HepG2 (cell line): Measurements from ENCODE around the gene SART1. TPM values are rescaled to one million over a fixed set of nuclear protein-coding genes. Genes with fewer than 3 reads are reported as not detected.

ENCODE experiments used
- BRF2 ChIP-seq: sonication (generic); formaldehyde crosslinking; IDR thresholded peaks from 2 replicates; pipeline ENCODE4 v1.8.1; 2022; ENCODE audit warnings: mild to moderate bottlenecking, missing genetic modification reagents
- E2F1 ChIP-seq: sonication (generic); formaldehyde crosslinking; IDR thresholded peaks from 2 replicates; pipeline ENCODE4 v1.5.0; 2020; ENCODE audit warnings: missing genetic modification reagents
- GABPB1 ChIP-seq: IDR thresholded peaks from 2 replicates; pipeline ENCODE4 v1.6.1; 2016; ENCODE audit warnings: mild to moderate bottlenecking, missing genetic modification reagents, moderate library complexity, missing compliant biosample characterization
- IKZF1 ChIP-seq: fragments of 450-650 bp; IDR thresholded peaks from 2 replicates; pipeline ENCODE4 v1.7.1; 2016
- ISL2 ChIP-seq: sonication (generic); formaldehyde crosslinking; IDR thresholded peaks from 2 replicates; pipeline ENCODE4 v1.5.0; 2020; ENCODE audit warnings: missing genetic modification reagents
- KDM5A ChIP-seq: fragments of 200-600 bp; sonication (generic); IDR thresholded peaks from 2 replicates; pipeline ENCODE4 v1.7.0; 2018; ENCODE audit warnings: antibody characterized with exemption, mild to moderate bottlenecking, low read length, borderline replicate concordance
- KDM5B ChIP-seq: sonication (generic); formaldehyde crosslinking; IDR thresholded peaks from 2 replicates; pipeline ENCODE4 v1.4.0; 2020; ENCODE audit warnings: missing genetic modification reagents, mild to moderate bottlenecking, borderline replicate concordance
- PHF20 ChIP-seq: sonication (generic); formaldehyde crosslinking; IDR thresholded peaks from 2 replicates; pipeline ENCODE4 v1.5.0; 2020; ENCODE audit warnings: mild to moderate bottlenecking, missing genetic modification reagents
- REST ChIP-seq, 2 experiments: IDR thresholded peaks; 2 replicates each; pipeline ENCODE4 v1.6.1; 2011 to 2012; ENCODE audit warnings: low read length in 2 of 2, borderline replicate concordance in 1 of 2, low read depth in 1 of 2, mild to moderate bottlenecking in 1 of 2, moderate library complexity in 1 of 2
- TOE1 ChIP-seq: sonication (generic); formaldehyde crosslinking; IDR thresholded peaks from 2 replicates; pipeline ENCODE4 v1.4.0; 2020; ENCODE audit warnings: mild to moderate bottlenecking, missing genetic modification reagents
- ZFP1 ChIP-seq: IDR thresholded peaks from 2 replicates; pipeline ENCODE4 v1.6.1; 2016
- ZFP37 ChIP-seq: sonication (generic); formaldehyde crosslinking; IDR thresholded peaks from 2 replicates; pipeline ENCODE4 v1.4.0; 2020; ENCODE audit warnings: missing genetic modification reagents, borderline replicate concordance
- ZNF547 ChIP-seq: sonication (generic); formaldehyde crosslinking; IDR thresholded peaks from 2 replicates; pipeline ENCODE4 v1.5.1; 2020; ENCODE audit warnings: mild to moderate bottlenecking, missing genetic modification reagents
- ZNF616 ChIP-seq: sonication (generic); formaldehyde crosslinking; IDR thresholded peaks from 2 replicates; pipeline ENCODE4 v1.5.0; 2020; ENCODE audit warnings: low read depth, mild to moderate bottlenecking, missing genetic modification reagents
- ZNF646 ChIP-seq: sonication (generic); formaldehyde crosslinking; IDR thresholded peaks from 2 replicates; pipeline ENCODE4 v1.9.0; 2021; ENCODE audit warnings: mild to moderate bottlenecking, missing genetic modification reagents
- ZNF782 ChIP-seq: sonication (generic); formaldehyde crosslinking; IDR thresholded peaks from 2 replicates; pipeline ENCODE4 v1.4.0; 2020; ENCODE audit warnings: missing genetic modification reagents, mild to moderate bottlenecking, borderline replicate concordance
- ZSCAN22 ChIP-seq: sonication (generic); formaldehyde crosslinking; IDR thresholded peaks from 2 replicates; pipeline ENCODE4 v1.4.0; 2020; ENCODE audit warnings: mild to moderate bottlenecking, missing genetic modification reagents
- polyA plus RNA-seq, 8 experiments: library from polyadenylated mRNA; depleted of rRNA in 3 of 8; stranded (reverse) in 7 of 8; unstranded in 1 of 8; fragments of >200 nt; fragmentation: Illumina TruSeq in 4 of 8; extraction: Trizol in 4 of 8; gene quantifications; 2 replicates each; pipeline versions ENCODE4 v1.2.1 to v1.2.3, GENCODE V29; 2011 to 2016; ENCODE audit warnings: low read depth in 4 of 8, missing spikeins in 1 of 8, mixed read lengths in 1 of 8; ENCODE audit not compliant: insufficient read depth in 1 of 8
- total RNA-seq, 5 experiments: library from RNA; depleted of rRNA; stranded (reverse); fragments of >200 nt; fragmentation: Illumina TruSeq; extraction: Trizol; gene quantifications; 2 replicates each; pipeline ENCODE4 v1.2.3, GENCODE V29; 2016; ENCODE audit warnings: low read depth in 1 of 5

The SART1 gene
- total and polyA plus RNA-seq, 2 of the 13 experiments (the other 11 are each of a cell fraction or from before 2014, with no cell fraction given): 11.3 to 22.5 TPM

- no peak for TF ChIP-seq ZNF646 (CRISPR knock-in tag)
- no peak for TF ChIP-seq ZNF782 (CRISPR knock-in tag)
- TF ChIP-seq BRF2: no peak
- no peak for TF ChIP-seq ZFP1 (CRISPR knock-in tag)
- no peak for TF ChIP-seq ZNF616 (CRISPR knock-in tag)
- no peak for TF ChIP-seq IKZF1
- TF ChIP-seq ISL2 (CRISPR knock-in tag): peak; percentile 36; the same call in 1 of the 2 replicates
- no peak for TF ChIP-seq TOE1 (CRISPR knock-in tag)
- no peak for TF ChIP-seq ZFP37 (CRISPR knock-in tag)
- TF ChIP-seq PHF20 (CRISPR knock-in tag): no peak
- no peak for TF ChIP-seq KDM5A
- TF ChIP-seq GABPB1: peak; percentile 66
- TF ChIP-seq ZSCAN22 (CRISPR knock-in tag): no peak
- no peak for TF ChIP-seq KDM5B (CRISPR knock-in tag)
- peak; percentile 33; the same call in 1 of the 2 replicates for TF ChIP-seq ZNF547
- TF ChIP-seq REST (IDR thresholded peaks at IDR 0.05; ENCODE audit: borderline replicate concordance in 1 of 2, low read depth in 1 of 2, low read length in 2 of 2): no peak
- TF ChIP-seq E2F1: 0 out of 2 replicates have a peak, but pooled peaks have one; percentile 50
Observed at GRCh38 chr11:66022401-66023185, 61.1 kb downstream of the SART1 start (continued).
